Endothelial cell of umbilical vein (primary cell): ENCODE data around the gene METTL18. TPM values are rescaled to one million over a fixed set of nuclear protein-coding genes. Genes with fewer than 3 reads are reported as not detected.

ENCODE experiments used
- BruUV-seq: library from RNA; stranded (reverse); fragments of 400-500 nt; replicated peaks from 2 replicates; lab custom pipeline; 2021; lab: Mats Ljungman, UMichigan
- CTCF ChIA-PET: fragments of 300-600, 350-600 bp; sonication (Branson Sonifier 250); formaldehyde crosslinking; loops from one replicate; lab custom pipeline; 2021; ENCODE audit warnings: antibody characterized with exemption, inconsistent platforms; lab: Charles Lee
- POLR2A ChIA-PET: fragments of 300-600, 350-600 bp; sonication (Branson Sonifier 250); formaldehyde crosslinking; loops from one replicate; lab custom pipeline; 2021; ENCODE audit warnings: antibody characterized with exemption, inconsistent platforms; lab: Charles Lee
- DNase-seq: peaks from one replicate; pipeline ENCODE4 v3.0.0-alpha.2; 2011; ENCODE audit warnings: low read depth, low spot score
- FAIRE-seq: peaks from 2 replicates; lab custom pipeline; 2011; peaks lifted over from hg19 to GRCh38; lab: Jason Lieb, UNC
- H2AFZ ChIP-seq: 2 replicates; pipeline ENCODE4 v1.6.0; 2012; ENCODE audit warnings: low read depth, low read length, control low read depth, inconsistent platforms
- H3K27ac ChIP-seq: 2 replicates; pipeline ENCODE4 v1.5.1; 2011; ENCODE audit warnings: low read depth, mild to moderate bottlenecking, control low read depth, low read length, moderate library complexity; ENCODE audit not compliant: insufficient read depth
- H3K27me3 ChIP-seq, 2 experiments: 2 replicates each; pipeline versions ENCODE4 v1.6.0 to v1.6.1; 2011; ENCODE audit warnings: low read length in 2 of 2, mixed read lengths in 1 of 2; ENCODE audit not compliant: control insufficient read depth in 2 of 2, insufficient read depth in 2 of 2
- H3K36me3 ChIP-seq, 2 experiments: 2 replicates in 1 of 2; 3 replicates in 1 of 2; pipeline ENCODE4 v1.5.1; 2011; ENCODE audit warnings: low read length in 2 of 2, mild to moderate bottlenecking in 1 of 2, moderate library complexity in 1 of 2; ENCODE audit not compliant: control insufficient read depth in 2 of 2, insufficient read depth in 2 of 2; ENCODE audit errors: extremely low read depth in 1 of 2
- H3K4me1 ChIP-seq: 3 replicates; pipeline ENCODE4 v1.5.1; 2011; ENCODE audit warnings: mild to moderate bottlenecking, low read length; ENCODE audit not compliant: control insufficient read depth, insufficient read depth; ENCODE audit errors: extremely low read depth
- H3K4me2 ChIP-seq: 2 replicates; pipeline ENCODE4 v1.6.1; 2011; ENCODE audit warnings: low read length, control low read depth, mixed read lengths; ENCODE audit not compliant: insufficient read depth
- H3K4me3 ChIP-seq, 3 experiments: fragments of 200-600 bp in 1 of 3; sonication (generic), shearing (Covaris generic) in 1 of 3; replicated peaks in 1 of 3; 2 replicates each; pipeline ENCODE4 v1.5.1; 2011 to 2016; ENCODE audit warnings: control low read depth in 3 of 3, low read length in 3 of 3, mild to moderate bottlenecking in 2 of 3, inconsistent platforms in 1 of 3, low read depth in 1 of 3, moderate library complexity in 1 of 3; ENCODE audit not compliant: insufficient read depth in 1 of 3
- H3K79me2 ChIP-seq: 2 replicates; pipeline ENCODE4 v1.6.0; 2012; ENCODE audit warnings: low read length, inconsistent platforms; ENCODE audit not compliant: control insufficient read depth, insufficient read depth
- H3K9ac ChIP-seq: replicated peaks from 2 replicates; pipeline ENCODE3; 2011; ENCODE audit warnings: low read length, control low read depth; ENCODE audit not compliant: insufficient read depth; ENCODE audit errors: extremely low read depth
- H3K9me1 ChIP-seq: replicated peaks from 3 replicates; pipeline ENCODE4 v1.6.0; 2011; ENCODE audit warnings: mild to moderate bottlenecking, low read length; ENCODE audit not compliant: control insufficient read depth, insufficient read depth; ENCODE audit errors: extremely low read depth
- H3K9me3 ChIP-seq: replicated peaks from 2 replicates; pipeline ENCODE4 v1.5.1; 2012; ENCODE audit warnings: low read length, inconsistent platforms; ENCODE audit not compliant: control insufficient read depth, insufficient read depth
- H4K20me1 ChIP-seq: replicated peaks from 2 replicates; pipeline ENCODE3; 2011; ENCODE audit warnings: mild to moderate bottlenecking, low read length; ENCODE audit not compliant: control insufficient read depth, insufficient read depth; ENCODE audit errors: extremely low read depth
- EZH2 ChIP-seq: IDR thresholded peaks from 2 replicates; pipeline ENCODE4 v1.6.1; 2012; ENCODE audit warnings: borderline replicate concordance, low read depth, mild to moderate bottlenecking, moderate library complexity, low read length, inconsistent platforms; ENCODE audit not compliant: severe bottlenecking
- FOS ChIP-seq: IDR thresholded peaks from 2 replicates; pipeline ENCODE4 v1.6.1; 2011; ENCODE audit warnings: mild to moderate bottlenecking, low read length, moderate library complexity, borderline replicate concordance; ENCODE audit not compliant: insufficient read depth
- GATA2 ChIP-seq: IDR thresholded peaks from 2 replicates; pipeline ENCODE4 v1.7.0; 2011; ENCODE audit warnings: low read depth, mild to moderate bottlenecking, moderate library complexity, mixed read lengths, low read length; ENCODE audit not compliant: insufficient read length, insufficient read depth
- JUN ChIP-seq: IDR thresholded peaks from 2 replicates; pipeline ENCODE4 v1.6.1; 2011; ENCODE audit warnings: borderline replicate concordance, low read depth; ENCODE audit not compliant: insufficient read length, insufficient read depth
- MYC ChIP-seq: IDR thresholded peaks from one replicate; pipeline ENCODE4 v1.6.1; 2011; ENCODE audit warnings: mild to moderate bottlenecking, low read depth, low read length
- POLR2A ChIP-seq: IDR thresholded peaks from 2 replicates; pipeline ENCODE4 v1.6.1; 2012; ENCODE audit warnings: low read depth, mild to moderate bottlenecking, control low read depth, low read length
- POLR2AphosphoS5 ChIP-seq: IDR thresholded peaks from 2 replicates; pipeline ENCODE4 v1.6.1; 2012; ENCODE audit warnings: low read depth, mild to moderate bottlenecking, control low read depth, low read length, moderate library complexity; ENCODE audit not compliant: insufficient read depth
- dilution Hi-C: fragments of 300-500 bp; cut with MboI; formaldehyde crosslinking; loops from one replicate; pipeline ENCODE4 v1.15.0; 2019; ENCODE audit warnings: low sequenced_read_pairs; ENCODE audit not compliant: extremely low pct_ligation_motif_present
- intact Hi-C: fragments of 100-400 bp; cut with micrococcal nuclease; formaldehyde crosslinking; loops from one replicate; pipeline ENCODE4 v1.10.0; 2022
- polyA plus RNA-seq, 4 experiments: library from polyadenylated mRNA; depleted of rRNA in 3 of 4; stranded (reverse) in 3 of 4; unstranded in 1 of 4; fragments of >200 nt; gene quantifications; 2 replicates each; pipeline versions ENCODE4 v1.2.1 to v1.2.3, GENCODE V29; 2011 to 2012; ENCODE audit warnings: missing spikeins in 1 of 4
- total RNA-seq: library from RNA; stranded (reverse); gene quantifications from 2 replicates; pipeline ENCODE4 v1.2.3, GENCODE V29; 2021
- TF ChIP-seq, protein P1 (sequence below), 2 donors: IDR thresholded peaks; 1 replicate in 1 of 2; 2 replicates in 1 of 2; pipeline ENCODE4 v1.5.1; 2011; ENCODE audit warnings: low read length in 2 of 2, mild to moderate bottlenecking in 2 of 2, moderate library complexity in 2 of 2, control low read depth in 1 of 2, inconsistent platforms in 1 of 2, low read depth in 1 of 2; ENCODE audit not compliant: insufficient read depth in 1 of 2; ENCODE audit errors: extremely low read depth in 1 of 2
- TF ChIP-seq, protein P2 (sequence below): IDR thresholded peaks from 2 replicates; pipeline ENCODE4 v1.6.1; 2011; ENCODE audit not compliant: insufficient read depth, insufficient read length

Gene METTL18
- total and polyA plus RNA-seq, 2 donors (not counting 3 experiments of a cell fraction or from before 2014, with no cell fraction given), result 1.1 to 6.6 TPM

DNA sequence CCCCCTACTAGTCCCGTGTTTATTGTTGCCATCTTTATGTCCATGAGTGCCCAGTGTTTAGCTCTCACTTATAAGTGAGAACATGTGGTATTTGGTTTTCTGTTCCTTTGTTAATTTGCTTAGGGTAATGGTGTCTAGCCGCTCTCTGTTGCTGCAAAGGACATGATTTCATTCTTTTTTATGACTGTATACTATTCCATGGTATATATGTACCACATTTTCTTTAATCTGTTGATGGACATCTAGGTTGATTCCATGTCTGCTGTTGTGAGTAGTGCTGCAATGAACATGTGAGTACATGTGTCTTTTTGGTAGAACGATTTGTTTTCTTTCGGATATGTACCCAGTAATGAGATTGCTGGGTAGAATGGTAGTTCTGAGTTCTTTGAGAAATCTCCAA is 44.2 kb upstream of the METTL18 start:
- dilution Hi-C loops, result no loop called here
- no peak for FAIRE-seq

DNA sequence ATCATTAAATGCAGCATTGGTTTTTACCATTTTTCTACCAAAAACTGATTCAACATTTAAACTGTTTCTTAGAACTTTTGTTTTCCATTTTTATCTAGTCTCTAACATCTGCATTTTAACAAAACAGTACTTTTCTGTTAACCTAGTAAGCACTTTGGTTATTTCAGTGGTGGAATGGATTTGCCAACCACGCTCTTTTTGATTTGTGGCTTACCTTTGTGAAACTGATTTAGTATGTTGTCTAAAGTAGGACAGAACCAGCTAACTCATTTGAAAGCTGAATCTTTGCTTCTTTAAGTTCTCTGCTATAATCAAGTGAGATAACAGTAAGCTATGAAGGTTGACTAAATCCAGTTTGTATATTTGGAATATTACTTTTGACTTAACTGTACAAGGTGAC is 41.5 kb upstream of the METTL18 start:
- dilution Hi-C loops, result no loop called here
- BruUV-seq, result no TSS peak
- H3K9me3 ChIP-seq, result no peaks in the 10 kb centered on the region
- DNase-seq, result no peak
- TF ChIP-seq FOS (no peak), POLR2A (no peak), JUN (no peak), MYC (no peak), POLR2AphosphoS5 (no peak), GATA2 (no peak), EZH2 (no peak)
- TF ChIP-seq, protein P1, sequence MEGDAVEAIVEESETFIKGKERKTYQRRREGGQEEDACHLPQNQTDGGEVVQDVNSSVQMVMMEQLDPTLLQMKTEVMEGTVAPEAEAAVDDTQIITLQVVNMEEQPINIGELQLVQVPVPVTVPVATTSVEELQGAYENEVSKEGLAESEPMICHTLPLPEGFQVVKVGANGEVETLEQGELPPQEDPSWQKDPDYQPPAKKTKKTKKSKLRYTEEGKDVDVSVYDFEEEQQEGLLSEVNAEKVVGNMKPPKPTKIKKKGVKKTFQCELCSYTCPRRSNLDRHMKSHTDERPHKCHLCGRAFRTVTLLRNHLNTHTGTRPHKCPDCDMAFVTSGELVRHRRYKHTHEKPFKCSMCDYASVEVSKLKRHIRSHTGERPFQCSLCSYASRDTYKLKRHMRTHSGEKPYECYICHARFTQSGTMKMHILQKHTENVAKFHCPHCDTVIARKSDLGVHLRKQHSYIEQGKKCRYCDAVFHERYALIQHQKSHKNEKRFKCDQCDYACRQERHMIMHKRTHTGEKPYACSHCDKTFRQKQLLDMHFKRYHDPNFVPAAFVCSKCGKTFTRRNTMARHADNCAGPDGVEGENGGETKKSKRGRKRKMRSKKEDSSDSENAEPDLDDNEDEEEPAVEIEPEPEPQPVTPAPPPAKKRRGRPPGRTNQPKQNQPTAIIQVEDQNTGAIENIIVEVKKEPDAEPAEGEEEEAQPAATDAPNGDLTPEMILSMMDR (IDR thresholded peaks at IDR 0.05; ENCODE audit: extremely low read depth in 1 of 2, insufficient read depth in 1 of 2, low read depth in 1 of 2, low read length in 2 of 2), result no peak
- TF ChIP-seq, protein P2, sequence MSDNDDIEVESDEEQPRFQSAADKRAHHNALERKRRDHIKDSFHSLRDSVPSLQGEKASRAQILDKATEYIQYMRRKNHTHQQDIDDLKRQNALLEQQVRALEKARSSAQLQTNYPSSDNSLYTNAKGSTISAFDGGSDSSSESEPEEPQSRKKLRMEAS, result no peak
- peaks cover 5% of the 10 kb centered on the region for H3K79me2 ChIP-seq
- H3K36me3 ChIP-seq, result no peaks in the 10 kb centered on the region
- H3K4me2 ChIP-seq, result no peak overlapping the region
- H3K4me3 ChIP-seq, result no peak overlapping the region
- no peak overlapping the region for H3K27ac ChIP-seq
- no peak for FAIRE-seq
- H3K9ac ChIP-seq, result no peak overlapping the region
- ChIA-PET CTCF (interaction anchor here (0.8 to 1.1 kb wide), 4 partner anchors 9 to 124 kb away, joined by 3 to 4 read pairs (median 4); no protein-coding TSS in a partner anchor), POLR2A (no interaction called here)
- no peaks in the 10 kb centered on the region for H3K4me1 ChIP-seq
- no peaks in the 10 kb centered on the region for H3K9me1 ChIP-seq
- intact Hi-C loops, result no loop called here
- no peaks in the 10 kb centered on the region for H4K20me1 ChIP-seq
- no peaks in the 10 kb centered on the region for H3K27me3 ChIP-seq
- no peak overlapping the region for H2AFZ ChIP-seq

More for the DNA sequence above, 44.2 kb upstream of the METTL18 start:
- intact Hi-C loops, result no loop called here
- Histone ChIP-seq H2AFZ (no peak overlapping the region), H3K27ac (no peak overlapping the region), H3K9me1 (no peaks in the 10 kb centered on the region), H3K9ac (no peak overlapping the region), H3K27me3 (no peaks in the 10 kb centered on the region), H3K4me2 (no peak overlapping the region), H3K4me1 (no peaks in the 10 kb centered on the region), H3K36me3 (peaks cover 0 to 3% of the 10 kb centered on the region in 2 experiments), H3K9me3 (no peaks in the 10 kb centered on the region), H4K20me1 (no peaks in the 10 kb centered on the region), H3K4me3 (no peak overlapping the region), H3K79me2 (peaks cover 5% of the 10 kb centered on the region)
- DNase-seq, result no peak
- BruUV-seq, result no TSS peak
- TF ChIP-seq, protein P1 (IDR thresholded peaks at IDR 0.05; ENCODE audit: extremely low read depth in 1 of 2, insufficient read depth in 1 of 2, low read depth in 1 of 2, low read length in 2 of 2), result no peak
- no peak for TF ChIP-seq EZH2
- no peak for TF ChIP-seq POLR2A
- POLR2A ChIA-PET, result no interaction called here
- CTCF ChIA-PET, result no interaction called here
